CD14-positive monocyte (primary cell): ENCODE measurements around the gene UBE2L5. TPM values are rescaled to one million over a fixed set of nuclear protein-coding genes. Genes with fewer than 3 reads are reported as not detected.

Experiments
- DNase-seq, 3 donors: peaks; one replicate each; pipeline ENCODE4 v3.0.0-alpha.2; 2011 to 2022
- H2AFZ ChIP-seq: 2 replicates; pipeline ENCODE4 v1.6.0; 2012; ENCODE audit warnings: mild to moderate bottlenecking, low read depth, low read length, inconsistent platforms; ENCODE audit not compliant: insufficient read depth, poor library complexity, severe bottlenecking
- H3K27ac ChIP-seq, 2 donors: 1 replicate in 1 of 2; 2 replicates in 1 of 2; pipeline ENCODE4 v1.5.1; 2012 to 2013; ENCODE audit warnings: low read length in 2 of 2, control low read depth in 1 of 2, inconsistent platforms in 1 of 2, low read depth in 1 of 2, mild to moderate bottlenecking in 1 of 2
- H3K27me3 ChIP-seq, 2 donors: one replicate each; pipeline versions ENCODE4 v1.6.0 to v1.6.1; 2011 to 2013; ENCODE audit warnings: low read length in 2 of 2; ENCODE audit not compliant: control insufficient read depth in 2 of 2, insufficient read depth in 2 of 2
- H3K36me3 ChIP-seq, 2 donors: replicated peaks in 1 of 2; 1 replicate in 1 of 2; 2 replicates in 1 of 2; pipeline versions ENCODE4 v1.5.1 to v1.6.1; 2012 to 2013; ENCODE audit warnings: low read length in 2 of 2, control low read depth in 1 of 2, inconsistent platforms in 1 of 2, mild to moderate bottlenecking in 1 of 2; ENCODE audit not compliant: insufficient read depth in 2 of 2, control insufficient read depth in 1 of 2
- H3K4me1 ChIP-seq, 2 donors: 1 replicate in 1 of 2; 2 replicates in 1 of 2; pipeline versions ENCODE4 v1.5.1 to v1.6.1; 2012 to 2013; ENCODE audit warnings: low read length in 2 of 2, control low read depth in 1 of 2, inconsistent platforms in 1 of 2, mild to moderate bottlenecking in 1 of 2, moderate library complexity in 1 of 2; ENCODE audit not compliant: insufficient read depth in 2 of 2, control insufficient read depth in 1 of 2
- H3K4me2 ChIP-seq: replicated peaks from 2 replicates; pipeline ENCODE3; 2012; ENCODE audit warnings: low read length, moderate library complexity, mild to moderate bottlenecking; ENCODE audit not compliant: poor library complexity, severe bottlenecking; ENCODE audit errors: extremely low read depth
- H3K4me3 ChIP-seq, 3 experiments: fragments of 200-600 bp in 1 of 3; sonication (generic) in 1 of 3; replicated peaks in 1 of 3; 1 replicate in 2 of 3; 2 replicates in 1 of 3; pipeline ENCODE4 v1.5.1; 2011 to 2013; ENCODE audit warnings: low read length in 3 of 3, mild to moderate bottlenecking in 3 of 3, control low read depth in 2 of 3, low read depth in 2 of 3, inconsistent platforms in 1 of 3, moderate library complexity in 1 of 3
- H3K79me2 ChIP-seq: 2 replicates; pipeline ENCODE4 v1.6.0; 2012; ENCODE audit warnings: mild to moderate bottlenecking, control low read depth, inconsistent platforms, low read length, moderate library complexity; ENCODE audit not compliant: insufficient read depth
- H3K9ac ChIP-seq: 2 replicates; pipeline ENCODE4 v1.6.0; 2017; ENCODE audit warnings: low read length, mild to moderate bottlenecking; ENCODE audit not compliant: insufficient read depth, poor library complexity, severe bottlenecking
- H3K9me3 ChIP-seq, 2 donors: replicated peaks in 1 of 2; 1 replicate in 1 of 2; 2 replicates in 1 of 2; pipeline versions ENCODE4 v1.5.1 to v1.6.1; 2012 to 2013; ENCODE audit warnings: low read length in 2 of 2, control low read depth in 1 of 2; ENCODE audit not compliant: control insufficient read depth in 1 of 2, insufficient read depth in 1 of 2
- H4K20me1 ChIP-seq: 2 replicates; pipeline ENCODE4 v1.6.0; 2012; ENCODE audit warnings: mild to moderate bottlenecking, low read length, control low read depth, moderate library complexity; ENCODE audit not compliant: insufficient read depth
- H3K27ac Mint-ChIP-seq, 7 donors: one replicate each; pipeline ENCODE4 v1.8.0; 2020; ENCODE audit warnings: mild to moderate bottlenecking in 7 of 7, mixed read lengths in 7 of 7, moderate library complexity in 6 of 7, inconsistent platforms in 2 of 7
- H3K27me3 Mint-ChIP-seq, 3 donors: one replicate each; pipeline ENCODE4 v1.8.0; 2021 to 2022; ENCODE audit warnings: low read depth in 3 of 3, mild to moderate bottlenecking in 3 of 3, mixed read lengths in 3 of 3, moderate library complexity in 3 of 3, inconsistent platforms in 1 of 3
- H3K36me3 Mint-ChIP-seq, 2 donors: one replicate each; pipeline ENCODE4 v1.8.0; 2020; ENCODE audit warnings: mixed read lengths in 2 of 2, inconsistent platforms in 1 of 2, mild to moderate bottlenecking in 1 of 2
- H3K4me1 Mint-ChIP-seq: one replicate; pipeline ENCODE4 v1.8.0; 2020; ENCODE audit warnings: mild to moderate bottlenecking, mixed read lengths
- H3K4me3 Mint-ChIP-seq, 2 donors: one replicate each; pipeline ENCODE4 v1.8.0; 2020; ENCODE audit warnings: mild to moderate bottlenecking in 2 of 2, mixed read lengths in 2 of 2, moderate library complexity in 1 of 2
- H3K9me3 Mint-ChIP-seq, 7 donors: one replicate each; pipeline ENCODE4 v1.8.0; 2020 to 2022; ENCODE audit warnings: mixed read lengths in 7 of 7, mild to moderate bottlenecking in 6 of 7, moderate library complexity in 6 of 7, inconsistent platforms in 2 of 7
- WGBS: methylation state at CpG from one replicate; pipeline ENCODE4 v1.1.5; 2013; ENCODE audit warnings: missing lambda C conversion rate; ENCODE audit not compliant: insufficient coverage; 5-methylcytosine and 5-hydroxymethylcytosine counted together
- intact Hi-C, 2 donors: fragments of 100-400 bp; cut with micrococcal nuclease; formaldehyde crosslinking; loops; one replicate each; pipeline versions ENCODE4 v1.15.0 to v1.15.1; 2023
- polyA plus RNA-seq, 3 donors: library from polyadenylated mRNA; depleted of rRNA in 1 of 3; unstranded in 2 of 3; stranded (reverse) in 1 of 3; fragments of 300-500 nt in 2 of 3; fragments of >200 nt in 1 of 3; fragmentation: Illumina TruSeq in 2 of 3; gene quantifications; 1 replicate in 2 of 3; 2 replicates in 1 of 3; pipeline ENCODE4 v1.2.3, GENCODE V29; 2012 to 2021
- TF ChIP-seq, protein P1 (sequence below): fragments of 200-600 bp; IDR thresholded peaks from one replicate; pipeline ENCODE4 v1.8.0; 2022; ENCODE audit warnings: antibody characterized with exemption, mild to moderate bottlenecking

UBE2L5 gene
- polyA plus RNA-seq, 3 donors = not detected

- no peak overlapping the region for H2AFZ ChIP-seq
- DNase-seq = no peak
- Mint-ChIP-seq H3K9me3 (no peaks in the 10 kb centered on the region), H3K27ac (peak overlapping the region in 1 of 7 donors; percentile 2), H3K4me3 (no peak overlapping the region), H3K36me3 (peaks cover 15 to 21% of the 10 kb centered on the region in 2 donors), H3K27me3 (no peaks in the 10 kb centered on the region), H3K4me1 (peaks cover 5% of the 10 kb centered on the region)
- H4K20me1 ChIP-seq = no peaks in the 10 kb centered on the region
- H3K27me3 ChIP-seq = no peaks in the 10 kb centered on the region
- H3K27ac ChIP-seq = no peak overlapping the region
- WGBS = no CpG with 5 or more reads among the region's 3 CpGs
- no peak overlapping the region for H3K9ac ChIP-seq
- H3K4me3 ChIP-seq = no peak overlapping the region
- no peaks in the 10 kb centered on the region for H3K4me1 ChIP-seq
- intact Hi-C loops = no loop called here
- TF ChIP-seq, protein P1, sequence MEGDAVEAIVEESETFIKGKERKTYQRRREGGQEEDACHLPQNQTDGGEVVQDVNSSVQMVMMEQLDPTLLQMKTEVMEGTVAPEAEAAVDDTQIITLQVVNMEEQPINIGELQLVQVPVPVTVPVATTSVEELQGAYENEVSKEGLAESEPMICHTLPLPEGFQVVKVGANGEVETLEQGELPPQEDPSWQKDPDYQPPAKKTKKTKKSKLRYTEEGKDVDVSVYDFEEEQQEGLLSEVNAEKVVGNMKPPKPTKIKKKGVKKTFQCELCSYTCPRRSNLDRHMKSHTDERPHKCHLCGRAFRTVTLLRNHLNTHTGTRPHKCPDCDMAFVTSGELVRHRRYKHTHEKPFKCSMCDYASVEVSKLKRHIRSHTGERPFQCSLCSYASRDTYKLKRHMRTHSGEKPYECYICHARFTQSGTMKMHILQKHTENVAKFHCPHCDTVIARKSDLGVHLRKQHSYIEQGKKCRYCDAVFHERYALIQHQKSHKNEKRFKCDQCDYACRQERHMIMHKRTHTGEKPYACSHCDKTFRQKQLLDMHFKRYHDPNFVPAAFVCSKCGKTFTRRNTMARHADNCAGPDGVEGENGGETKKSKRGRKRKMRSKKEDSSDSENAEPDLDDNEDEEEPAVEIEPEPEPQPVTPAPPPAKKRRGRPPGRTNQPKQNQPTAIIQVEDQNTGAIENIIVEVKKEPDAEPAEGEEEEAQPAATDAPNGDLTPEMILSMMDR = no peak
- no peaks in the 10 kb centered on the region for H3K9me3 ChIP-seq
- no peak overlapping the region for H3K4me2 ChIP-seq
- H3K36me3 ChIP-seq = peaks cover 7 to 18% of the 10 kb centered on the region in 2 donors
- H3K79me2 ChIP-seq = peaks cover under 1% of the 10 kb centered on the region
Measured at GRCh38 chr13:30456290-30456689, 34.0 kb downstream of the UBE2L5 start.

GRCh38 chr13:30457306-30457891 is 35.1 kb downstream of the UBE2L5 start:
- no peaks in the 10 kb centered on the region for H4K20me1 ChIP-seq
- H3K9ac ChIP-seq = no peak overlapping the region
- no peak overlapping the region for H2AFZ ChIP-seq
- H3K4me3 ChIP-seq = no peak overlapping the region
- H3K27me3 ChIP-seq = no peaks in the 10 kb centered on the region
- Mint-ChIP-seq H3K27ac (no peak overlapping the region), H3K36me3 (peaks cover 23 to 30% of the 10 kb centered on the region in 2 donors), H3K4me3 (no peak overlapping the region), H3K4me1 (peaks cover 11% of the 10 kb centered on the region), H3K27me3 (no peaks in the 10 kb centered on the region), H3K9me3 (no peaks in the 10 kb centered on the region)
- H3K79me2 ChIP-seq = peaks cover 12% of the 10 kb centered on the region
- peaks cover 17 to 29% of the 10 kb centered on the region in 2 donors for H3K36me3 ChIP-seq
- TF ChIP-seq, protein P1 = no peak
- H3K4me2 ChIP-seq = no peak overlapping the region
- H3K9me3 ChIP-seq = no peaks in the 10 kb centered on the region
- DNase-seq = no peak
- H3K27ac ChIP-seq = no peak overlapping the region
- 100% methylated on average over 1 of the region's 3 CpGs for WGBS
- intact Hi-C loops = no loop called here
- H3K4me1 ChIP-seq = peaks cover under 1 to 3% of the 10 kb centered on the region in 2 donors
